H9 (cell line): ENCODE data around the gene NRG3. TPM values are rescaled to one million over a fixed set of nuclear protein-coding genes. Genes with fewer than 3 reads are reported as not detected.

Experiments
- DNase-seq: peaks from one replicate; pipeline ENCODE4 v3.0.0-alpha.2; 2017
- H2AFZ ChIP-seq: one replicate; pipeline ENCODE4 v1.6.1; 2013; ENCODE audit warnings: mild to moderate bottlenecking, low read length, control low read depth, moderate library complexity
- H2AK5ac ChIP-seq: 2 replicates; pipeline ENCODE4 v1.6.1; 2013; ENCODE audit warnings: low read length, control low read depth, mixed read lengths; ENCODE audit not compliant: insufficient read length
- H2BK120ac ChIP-seq: one replicate; pipeline ENCODE4 v1.6.1; 2013; ENCODE audit warnings: low read depth, mild to moderate bottlenecking, low read length, control low read depth, inconsistent platforms; ENCODE audit not compliant: poor library complexity, severe bottlenecking
- H2BK12ac ChIP-seq: 2 replicates; pipeline ENCODE4 v1.6.1; 2013; ENCODE audit warnings: low read length, control low read depth, mixed read lengths, low read depth; ENCODE audit not compliant: insufficient read length
- H2BK15ac ChIP-seq: 2 replicates; pipeline ENCODE4 v1.6.1; 2013; ENCODE audit warnings: low read depth, low read length, control low read depth
- H2BK20ac ChIP-seq: one replicate; pipeline ENCODE4 v1.6.1; 2013; ENCODE audit warnings: low read depth, mild to moderate bottlenecking, low read length, control low read depth, inconsistent platforms; ENCODE audit not compliant: poor library complexity, severe bottlenecking
- H2BK5ac ChIP-seq: 2 replicates; pipeline ENCODE4 v1.6.1; 2013; ENCODE audit warnings: low read length, control low read depth, mixed read lengths; ENCODE audit not compliant: insufficient read length
- H3K14ac ChIP-seq: 2 replicates; pipeline ENCODE4 v1.6.1; 2013; ENCODE audit warnings: low read length, control low read depth; ENCODE audit not compliant: insufficient read depth
- H3K18ac ChIP-seq: 2 replicates; pipeline ENCODE4 v1.6.1; 2013; ENCODE audit warnings: low read depth, mild to moderate bottlenecking, mixed read lengths, low read length, control low read depth; ENCODE audit not compliant: insufficient read length
- H3K23ac ChIP-seq: 2 replicates; pipeline ENCODE4 v1.6.1; 2013; ENCODE audit warnings: low read length, control low read depth, mixed read lengths, low read depth; ENCODE audit not compliant: insufficient read length
- H3K23me2 ChIP-seq: 2 replicates; pipeline ENCODE4 v1.6.1; 2013; ENCODE audit warnings: low read depth, mild to moderate bottlenecking, mixed read lengths, low read length, control low read depth; ENCODE audit not compliant: insufficient read length, poor library complexity, severe bottlenecking
- H3K27ac ChIP-seq: 2 replicates; pipeline ENCODE4 v1.5.1; 2013; ENCODE audit warnings: low read length, control low read depth, mixed read lengths, low read depth; ENCODE audit not compliant: insufficient read length
- H3K27me3 ChIP-seq: 2 replicates; pipeline ENCODE4 v1.6.1; 2013; ENCODE audit warnings: low read length, control low read depth, inconsistent platforms; ENCODE audit not compliant: insufficient read depth
- H3K4ac ChIP-seq: 2 replicates; pipeline ENCODE4 v1.6.1; 2013; ENCODE audit warnings: low read depth, mild to moderate bottlenecking, control low read depth, inconsistent platforms, low read length, moderate library complexity
- H3K4me1 ChIP-seq: 2 replicates; pipeline ENCODE4 v1.6.1; 2013; ENCODE audit warnings: low read length, control low read depth, inconsistent platforms; ENCODE audit not compliant: insufficient read depth
- H3K4me2 ChIP-seq: 2 replicates; pipeline ENCODE4 v1.6.1; 2013; ENCODE audit warnings: low read length, control low read depth, mixed read lengths; ENCODE audit not compliant: insufficient read length, insufficient read depth
- H3K56ac ChIP-seq: 2 replicates; pipeline ENCODE4 v1.6.1; 2013; ENCODE audit warnings: low read depth, mild to moderate bottlenecking, mixed read lengths, low read length, control low read depth; ENCODE audit not compliant: insufficient read length
- H3K79me1 ChIP-seq: 2 replicates; pipeline ENCODE4 v1.6.1; 2013; ENCODE audit warnings: low read depth, mild to moderate bottlenecking, moderate library complexity, low read length, control low read depth, inconsistent platforms; ENCODE audit not compliant: insufficient read depth, poor library complexity, severe bottlenecking
- H3K79me2 ChIP-seq: 2 replicates; pipeline ENCODE4 v1.6.1; 2013; ENCODE audit warnings: low read length, control low read depth, inconsistent platforms; ENCODE audit not compliant: insufficient read depth
- H3K9ac ChIP-seq: 2 replicates; pipeline ENCODE4 v1.6.1; 2013; ENCODE audit warnings: low read length, control low read depth, mixed read lengths; ENCODE audit not compliant: insufficient read length; ENCODE audit errors: extremely low read depth
- H3K9me3 ChIP-seq: one replicate; pipeline ENCODE4 v1.6.1; 2013; ENCODE audit warnings: low read depth, low read length, inconsistent platforms; ENCODE audit not compliant: control insufficient read depth
- H3T11ph ChIP-seq: one replicate; pipeline ENCODE4 v1.6.1; 2013; ENCODE audit warnings: mild to moderate bottlenecking, low read length, control low read depth, inconsistent platforms
- H4K20me1 ChIP-seq: one replicate; pipeline ENCODE4 v1.6.1; 2013; ENCODE audit not compliant: control insufficient read depth, insufficient read length, insufficient read depth
- H4K5ac ChIP-seq: 2 replicates; pipeline ENCODE4 v1.6.1; 2013; ENCODE audit warnings: low read depth, mild to moderate bottlenecking, mixed read lengths, low read length, control low read depth; ENCODE audit not compliant: insufficient read length
- H4K8ac ChIP-seq: replicated peaks from 2 replicates; pipeline ENCODE4 v1.6.1; 2013; ENCODE audit warnings: low read length, control low read depth, mixed read lengths, low read depth; ENCODE audit not compliant: insufficient read length
- H4K91ac ChIP-seq: 2 replicates; pipeline ENCODE4 v1.6.1; 2013; ENCODE audit warnings: low read depth, mild to moderate bottlenecking, moderate library complexity, mixed read lengths, low read length, control low read depth; ENCODE audit not compliant: insufficient read length
- H3K27ac Mint-ChIP-seq, 3 experiments: 2 replicates in 2 of 3; 3 replicates in 1 of 3; pipeline ENCODE4 v1.8.0; 2020 to 2021; ENCODE audit warnings: mixed read lengths in 3 of 3, mild to moderate bottlenecking in 1 of 3, moderate library complexity in 1 of 3
- H3K27me3 Mint-ChIP-seq: 2 replicates; pipeline ENCODE4 v1.8.0; 2021; ENCODE audit warnings: low read depth, mild to moderate bottlenecking, moderate library complexity, mixed read lengths
- H3K36me3 Mint-ChIP-seq, 3 experiments: 2 replicates in 2 of 3; 3 replicates in 1 of 3; pipeline ENCODE4 v1.8.0; 2020 to 2021; ENCODE audit warnings: low read depth in 3 of 3, mixed read lengths in 3 of 3; ENCODE audit not compliant: insufficient read depth in 1 of 3
- H3K4me1 Mint-ChIP-seq, 2 experiments: 2 replicates each; pipeline ENCODE4 v1.8.0; 2020; ENCODE audit warnings: mixed read lengths in 2 of 2
- H3K4me3 Mint-ChIP-seq, 2 experiments: 2 replicates in 1 of 2; 3 replicates in 1 of 2; pipeline ENCODE4 v1.8.0; 2020 to 2021; ENCODE audit warnings: mild to moderate bottlenecking in 2 of 2, mixed read lengths in 2 of 2, moderate library complexity in 1 of 2
- H3K9me3 Mint-ChIP-seq, 2 experiments: 2 replicates in 1 of 2; 3 replicates in 1 of 2; pipeline ENCODE4 v1.8.0; 2020; ENCODE audit warnings: mild to moderate bottlenecking in 2 of 2, mixed read lengths in 2 of 2, moderate library complexity in 1 of 2
- CTCF ChIP-seq: fragments of 200-600 bp; sonication (generic); conservative IDR thresholded peaks from 3 replicates; pipeline ENCODE4 v1.8.0; 2021; ENCODE audit warnings: antibody characterized with exemption, mild to moderate bottlenecking
- WGBS: extraction: QIAGEN DNeasy Blood & Tissue Kit; methylation state at CpG from one replicate; pipeline ENCODE4 v1.1.7; 2013; ENCODE audit warnings: missing lambda C conversion rate, low lambda C conversion rate, mixed read lengths; ENCODE audit not compliant: insufficient read length; ENCODE audit errors: extremely low coverage; 5-methylcytosine and 5-hydroxymethylcytosine counted together
- total RNA-seq: library from RNA; stranded (reverse); gene quantifications from 2 replicates; pipeline ENCODE4 v1.2.1, GENCODE V29; 2021

The NRG3 gene
- total RNA-seq, 1 experiment from 2014 or later, result 1.6 TPM

- no peak overlapping the region for H2BK20ac ChIP-seq
- H2AK5ac ChIP-seq, result no peak overlapping the region
- H2BK120ac ChIP-seq, result no peak overlapping the region
- H2BK15ac ChIP-seq, result no peak overlapping the region
- H2BK5ac ChIP-seq, result no peak overlapping the region
- H3K56ac ChIP-seq, result no peak overlapping the region
- no peak overlapping the region for H3T11ph ChIP-seq
- DNase-seq, result no peak
- no peak overlapping the region for H3K14ac ChIP-seq
- H4K20me1 ChIP-seq, result no peaks in the 10 kb centered on the region
- H3K27ac Mint-ChIP-seq, result no peak overlapping the region
- no CpG with 5 or more reads among the region's 2 CpGs for WGBS
- no peak overlapping the region for H3K18ac ChIP-seq
- H3K4me1 Mint-ChIP-seq, result peaks cover 0 to 4% of the 10 kb centered on the region in 2 experiments; a peak in 1 of 4 replicates
- no peaks in the 10 kb centered on the region for H3K4me1 ChIP-seq
- H3K27me3 ChIP-seq, result no peaks in the 10 kb centered on the region
- H4K91ac ChIP-seq, result no peak overlapping the region
- peaks cover 6 to 9% of the 10 kb centered on the region in 2 experiments; a peak in 4 of 5 replicates for H3K9me3 Mint-ChIP-seq
- H3K36me3 Mint-ChIP-seq, result peaks cover 0 to 6% (median 2%) of the 10 kb centered on the region in 3 experiments; a peak in 4 of 7 replicates
- H3K4ac ChIP-seq, result no peak overlapping the region
- no peaks in the 10 kb centered on the region for H3K79me2 ChIP-seq
- H3K9ac ChIP-seq, result no peak overlapping the region
- no peak overlapping the region for H3K23ac ChIP-seq
- H4K8ac ChIP-seq, result no peak overlapping the region
- no peaks in the 10 kb centered on the region for H3K23me2 ChIP-seq
- H3K27ac ChIP-seq, result no peak overlapping the region
- no peak overlapping the region for H4K5ac ChIP-seq
- H2BK12ac ChIP-seq, result no peak overlapping the region
- H3K4me3 Mint-ChIP-seq, result no peak overlapping the region
- H3K9me3 ChIP-seq, result no peaks in the 10 kb centered on the region
- no peak overlapping the region for H3K4me2 ChIP-seq
- H3K27me3 Mint-ChIP-seq, result no peaks in the 10 kb centered on the region; the same call in 1 of the 2 replicates
- no peak for TF ChIP-seq CTCF
- H3K79me1 ChIP-seq, result no peaks in the 10 kb centered on the region
- no peak overlapping the region for H2AFZ ChIP-seq
These were observed 1047.8 kb downstream of the NRG3 start for GRCh38 chr10:82922755-82923154.
